ENCODE data around the gene TMEM9.

TMEM9 gene

GRCh38 chr1:201140941-201141260, 13.4 kb downstream of the TMEM9 start:
- H3K36me3 Mint-ChIP-seq (ENCODE audit: insufficient read depth), result peaks cover 6% of the 10 kb centered on the region
- no peaks in the 10 kb centered on the region for H3K9me3 Mint-ChIP-seq
- DNase-seq (ENCODE audit: low spot score in 2 of 2) (no peak), ATAC-seq (replicated peaks; ENCODE audit: extremely low read depth, poor library complexity, severe bottlenecking) (no peak)
- peak overlapping the region; percentile 68 for H3K27ac Mint-ChIP-seq (ENCODE audit: low read depth)
- no peak overlapping the region for H3K4me3 Mint-ChIP-seq
- H3K4me1 Mint-ChIP-seq, result no peaks in the 10 kb centered on the region
- no peaks in the 10 kb centered on the region for H3K27me3 Mint-ChIP-seq

GRCh38 chr1:201140235-201140940, 13.9 kb downstream of the TMEM9 start:
- ATAC-seq (replicated peaks; ENCODE audit: extremely low read depth, poor library complexity, severe bottlenecking) (no peak), DNase-seq (ENCODE audit: low spot score in 2 of 2) (no peak)
- H3K27me3 Mint-ChIP-seq, result no peaks in the 10 kb centered on the region
- peaks cover 7% of the 10 kb centered on the region for H3K36me3 Mint-ChIP-seq (ENCODE audit: insufficient read depth)
- H3K27ac Mint-ChIP-seq (ENCODE audit: low read depth), result peak overlapping the region; percentile 68
- no peaks in the 10 kb centered on the region for H3K4me1 Mint-ChIP-seq
- no peaks in the 10 kb centered on the region for H3K9me3 Mint-ChIP-seq
- H3K4me3 Mint-ChIP-seq, result no peak overlapping the region

GRCh38 chr1:201139756-201140155, 14.5 kb downstream of the TMEM9 start:
- H3K4me3 Mint-ChIP-seq, result no peak overlapping the region
- DNase-seq (ENCODE audit: low spot score in 2 of 2) (no peak), ATAC-seq (replicated peaks; ENCODE audit: extremely low read depth, poor library complexity, severe bottlenecking) (no peak)
- H3K9me3 Mint-ChIP-seq, result no peaks in the 10 kb centered on the region
- H3K27me3 Mint-ChIP-seq, result no peaks in the 10 kb centered on the region
- H3K27ac Mint-ChIP-seq (ENCODE audit: low read depth), result peak overlapping the region; percentile 20
- H3K4me1 Mint-ChIP-seq, result no peaks in the 10 kb centered on the region
- peaks cover 7% of the 10 kb centered on the region for H3K36me3 Mint-ChIP-seq (ENCODE audit: insufficient read depth)

GRCh38 chr1:201139306-201139705, 15.0 kb downstream of the TMEM9 start:
- Mint-ChIP-seq H3K9me3 (no peaks in the 10 kb centered on the region), H3K4me3 (no peak overlapping the region), H3K4me1 (no peaks in the 10 kb centered on the region), H3K27ac (ENCODE audit: low read depth) (no peak overlapping the region), H3K36me3 (ENCODE audit: insufficient read depth) (peaks cover 6% of the 10 kb centered on the region), H3K27me3 (no peaks in the 10 kb centered on the region)
- DNase-seq (ENCODE audit: low spot score in 2 of 2) (no peak), ATAC-seq (replicated peaks; ENCODE audit: extremely low read depth, poor library complexity, severe bottlenecking) (no peak)

GRCh38 chr1:201138311-201138840, 15.9 kb downstream of the TMEM9 start:
- no peaks in the 10 kb centered on the region for H3K27me3 Mint-ChIP-seq
- H3K4me1 Mint-ChIP-seq, result no peaks in the 10 kb centered on the region
- DNase-seq (ENCODE audit: low spot score in 2 of 2) (no peak), ATAC-seq (replicated peaks; ENCODE audit: extremely low read depth, poor library complexity, severe bottlenecking) (no peak)
- H3K27ac Mint-ChIP-seq (ENCODE audit: low read depth), result no peak overlapping the region
- peaks cover 4% of the 10 kb centered on the region for H3K36me3 Mint-ChIP-seq (ENCODE audit: insufficient read depth)
- H3K9me3 Mint-ChIP-seq, result no peaks in the 10 kb centered on the region
- no peak overlapping the region for H3K4me3 Mint-ChIP-seq

GRCh38 chr1:201137579-201138310, 16.5 kb downstream of the TMEM9 start:
- no peak for DNase-seq (ENCODE audit: low spot score in 2 of 2)

GRCh38 chr1:201137024-201137392, 17.3 kb downstream of the TMEM9 start:
- no peak for ATAC-seq (replicated peaks; ENCODE audit: extremely low read depth, poor library complexity, severe bottlenecking)
- H3K4me1 Mint-ChIP-seq, result no peaks in the 10 kb centered on the region
- H3K36me3 Mint-ChIP-seq (ENCODE audit: insufficient read depth), result peaks cover 7% of the 10 kb centered on the region
- no peaks in the 10 kb centered on the region for H3K9me3 Mint-ChIP-seq
- H3K27me3 Mint-ChIP-seq, result no peaks in the 10 kb centered on the region
- H3K27ac Mint-ChIP-seq (ENCODE audit: low read depth), result no peak overlapping the region
- no peak for DNase-seq (ENCODE audit: low spot score in 2 of 2)
- no peak overlapping the region for H3K4me3 Mint-ChIP-seq

More at GRCh38 chr1:201137579-201138310, 16.5 kb downstream of the TMEM9 start:
- Mint-ChIP-seq H3K36me3 (ENCODE audit: insufficient read depth) (peaks cover 5% of the 10 kb centered on the region), H3K4me3 (no peak overlapping the region), H3K9me3 (no peaks in the 10 kb centered on the region), H3K27me3 (no peaks in the 10 kb centered on the region), H3K27ac (ENCODE audit: low read depth) (no peak overlapping the region), H3K4me1 (no peaks in the 10 kb centered on the region)
- ATAC-seq (replicated peaks; ENCODE audit: extremely low read depth, poor library complexity, severe bottlenecking), result no peak

GRCh38 chr1:201136355-201137023, 17.8 kb downstream of the TMEM9 start:
- no peak for ATAC-seq (replicated peaks; ENCODE audit: extremely low read depth, poor library complexity, severe bottlenecking)
- no peak overlapping the region for H3K4me3 Mint-ChIP-seq
- no peaks in the 10 kb centered on the region for H3K27me3 Mint-ChIP-seq
- no peaks in the 10 kb centered on the region for H3K9me3 Mint-ChIP-seq
- H3K4me1 Mint-ChIP-seq, result no peaks in the 10 kb centered on the region
- no peak for DNase-seq (ENCODE audit: low spot score in 2 of 2)
- H3K27ac Mint-ChIP-seq (ENCODE audit: low read depth), result no peak overlapping the region
- H3K36me3 Mint-ChIP-seq (ENCODE audit: insufficient read depth), result peaks cover 7% of the 10 kb centered on the region

- Mint-ChIP-seq H3K27ac (ENCODE audit: low read depth) (no peak overlapping the region), H3K4me1 (no peaks in the 10 kb centered on the region), H3K27me3 (no peaks in the 10 kb centered on the region), H3K4me3 (no peak overlapping the region), H3K36me3 (ENCODE audit: insufficient read depth) (peaks cover 5% of the 10 kb centered on the region), H3K9me3 (no peaks in the 10 kb centered on the region)
- ATAC-seq (replicated peaks; ENCODE audit: extremely low read depth, poor library complexity, severe bottlenecking), result no peak
- DNase-seq (ENCODE audit: low spot score in 2 of 2), result no peak
Measured at GRCh38 chr1:201134405-201134804, 19.9 kb downstream of the TMEM9 start.

- ATAC-seq (replicated peaks; ENCODE audit: extremely low read depth, poor library complexity, severe bottlenecking) (no peak), DNase-seq (ENCODE audit: low spot score in 2 of 2) (no peak)
- Mint-ChIP-seq H3K4me3 (no peak overlapping the region), H3K27ac (ENCODE audit: low read depth) (no peak overlapping the region), H3K27me3 (peaks cover 10% of the 10 kb centered on the region), H3K36me3 (ENCODE audit: insufficient read depth) (peaks cover 8% of the 10 kb centered on the region), H3K9me3 (no peaks in the 10 kb centered on the region), H3K4me1 (no peaks in the 10 kb centered on the region)
Measured at GRCh38 chr1:201131398-201131797, 22.9 kb downstream of the TMEM9 start.

GRCh38 chr1:201128962-201129361, 25.3 kb downstream of the TMEM9 start:
- Mint-ChIP-seq H3K27ac (ENCODE audit: low read depth) (no peak overlapping the region), H3K4me3 (no peak overlapping the region), H3K4me1 (no peaks in the 10 kb centered on the region), H3K27me3 (peaks cover 32% of the 10 kb centered on the region), H3K36me3 (ENCODE audit: insufficient read depth) (peaks cover 5% of the 10 kb centered on the region), H3K9me3 (no peaks in the 10 kb centered on the region)
- no peak for ATAC-seq (replicated peaks; ENCODE audit: extremely low read depth, poor library complexity, severe bottlenecking)
- no peak for DNase-seq (ENCODE audit: low spot score in 2 of 2)

- Mint-ChIP-seq H3K27ac (ENCODE audit: low read depth) (no peak overlapping the region), H3K9me3 (no peaks in the 10 kb centered on the region), H3K27me3 (peaks cover 37% of the 10 kb centered on the region), H3K4me1 (no peaks in the 10 kb centered on the region), H3K4me3 (no peak overlapping the region), H3K36me3 (ENCODE audit: insufficient read depth) (peaks cover 5% of the 10 kb centered on the region)
- DNase-seq (ENCODE audit: low spot score in 2 of 2), result no peak
- ATAC-seq (replicated peaks; ENCODE audit: extremely low read depth, poor library complexity, severe bottlenecking), result no peak
Measured at GRCh38 chr1:201128476-201128875, 25.8 kb downstream of the TMEM9 start.

All from central memory CD8-positive, alpha-beta T cell (primary cell).